Inferior parietal cortex (tissue), 1 donor: ENCODE data around the gene FGD3.

Experiments used
- DNase-seq: peaks from one replicate; pipeline ENCODE4 v3.0.0-alpha.2; 2016; ENCODE audit errors: extremely low spot score

FGD3 gene

DNA sequence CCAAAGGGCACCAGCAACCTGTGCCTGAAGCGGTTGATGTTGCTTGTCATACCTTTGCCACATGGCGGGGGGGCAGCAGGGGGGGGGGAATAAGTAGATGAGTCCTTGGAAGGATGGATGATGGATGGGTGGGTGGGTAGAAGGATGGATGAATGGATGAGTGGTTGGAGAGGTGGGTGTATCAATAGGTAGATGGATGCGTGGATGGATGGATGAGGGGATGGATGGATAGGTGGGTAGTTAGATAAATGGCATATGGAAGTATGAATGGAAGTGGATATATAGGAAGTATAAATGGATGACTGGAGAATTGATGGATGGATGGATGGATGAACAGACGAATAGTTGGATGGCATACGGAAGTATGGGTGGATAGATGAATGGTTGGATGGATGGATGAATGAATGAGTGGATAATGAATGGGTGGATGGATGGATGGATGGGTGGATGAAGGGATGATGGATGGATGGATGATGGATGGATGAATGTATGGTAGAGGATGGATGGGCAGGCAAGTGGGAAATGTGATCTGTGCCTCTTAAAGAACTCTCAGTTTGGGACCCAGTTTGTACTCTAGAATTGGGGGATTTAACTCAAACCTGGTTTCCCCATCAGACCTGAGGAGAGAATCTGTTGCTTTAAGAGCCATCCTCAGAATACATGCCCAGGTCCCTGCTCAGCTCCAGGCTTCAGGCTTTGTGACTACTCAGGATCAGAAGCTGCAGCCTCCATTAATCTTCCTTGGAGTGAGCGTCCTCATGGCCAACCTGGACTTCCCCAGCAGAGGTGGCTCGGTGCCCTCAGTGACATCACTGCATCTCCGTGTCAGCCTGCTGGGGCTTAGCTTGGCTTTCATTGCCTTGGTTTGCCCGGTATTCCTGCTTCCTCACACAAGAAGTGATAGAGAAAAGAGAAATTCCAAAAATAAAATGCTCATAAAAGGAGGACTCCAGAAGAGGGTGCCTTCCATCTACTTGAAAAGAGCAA lies 83.6 kb downstream of the FGD3 start:
- DNase-seq = no peak

DNA sequence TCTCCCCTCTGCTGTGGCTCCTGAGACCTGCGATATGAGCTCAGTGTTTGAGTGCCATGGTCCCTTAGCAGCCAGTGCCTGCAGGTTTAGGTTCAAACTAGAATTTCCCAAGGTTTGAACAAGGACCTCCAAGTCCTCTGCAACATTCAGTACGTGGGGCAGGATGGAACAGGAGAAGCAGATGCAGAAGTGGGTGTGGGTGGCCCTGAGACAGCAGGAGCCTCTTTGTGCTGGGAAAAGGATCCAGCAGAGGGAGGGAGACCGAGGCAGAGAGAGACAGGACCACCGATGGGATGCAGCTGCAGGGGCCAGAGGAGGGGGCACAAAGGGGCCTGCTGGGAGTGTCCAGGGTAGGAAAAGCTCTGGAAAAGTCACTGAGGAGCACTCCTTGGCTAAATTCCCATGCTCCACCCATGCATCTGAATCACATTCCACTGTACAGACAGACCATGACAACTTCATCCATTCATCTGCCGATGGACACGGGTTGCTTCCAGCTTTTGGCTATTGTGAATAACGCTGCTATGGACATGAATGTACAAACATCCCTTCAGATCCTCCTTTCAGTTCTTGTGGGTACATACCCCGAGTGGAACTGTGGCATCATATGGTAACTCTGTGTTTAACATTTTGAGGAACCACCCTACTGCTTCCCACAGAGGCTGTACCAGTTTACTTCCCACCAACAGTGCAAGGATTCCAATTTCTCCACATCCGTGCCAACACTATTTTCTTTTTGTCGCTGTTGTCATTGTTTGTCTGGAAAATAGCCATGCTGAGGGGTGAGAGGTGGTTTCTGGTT lies 84.5 kb downstream of the FGD3 start:
- peak; percentile 24 for DNase-seq

GRCh38 chr9:93032545-93032944 lies 85.2 kb downstream of the FGD3 start:
- no peak for DNase-seq

DNA sequence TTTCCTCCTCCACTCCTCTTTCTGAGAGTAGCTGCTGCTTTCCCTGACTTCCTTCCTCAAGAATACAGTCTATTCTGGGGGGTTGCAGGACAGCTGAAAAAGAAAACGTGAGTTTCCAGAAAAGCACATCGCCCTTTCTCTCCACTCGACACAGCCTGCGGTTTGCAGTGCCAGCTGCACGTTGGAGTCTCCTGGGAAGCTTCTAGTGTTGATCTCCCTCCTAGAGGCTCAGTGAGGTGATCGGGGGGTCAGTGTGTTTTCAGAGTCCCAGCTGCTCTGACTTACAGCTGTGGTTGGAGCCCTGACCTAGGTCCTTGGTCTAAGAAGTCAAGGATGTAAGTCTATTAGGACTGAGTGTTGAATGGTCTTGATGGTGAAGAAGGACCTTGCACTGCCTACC lies 86.2 kb downstream of the FGD3 start:
- DNase-seq = no peak

GRCh38 chr9:93035106-93035660 lies 87.9 kb downstream of the FGD3 start:
- no peak for DNase-seq

- no peak for DNase-seq
Observed at GRCh38 chr9:93035821-93036351, 88.6 kb downstream of the FGD3 start.

GRCh38 chr9:93036887-93037475 lies 89.7 kb downstream of the FGD3 start:
- no peak for DNase-seq

- no peak for DNase-seq
Observed at GRCh38 chr9:93037476-93037971, 90.2 kb downstream of the FGD3 start.

- DNase-seq = no peak
Observed at GRCh38 chr9:93038918-93039317, 91.6 kb downstream of the FGD3 start.

DNA sequence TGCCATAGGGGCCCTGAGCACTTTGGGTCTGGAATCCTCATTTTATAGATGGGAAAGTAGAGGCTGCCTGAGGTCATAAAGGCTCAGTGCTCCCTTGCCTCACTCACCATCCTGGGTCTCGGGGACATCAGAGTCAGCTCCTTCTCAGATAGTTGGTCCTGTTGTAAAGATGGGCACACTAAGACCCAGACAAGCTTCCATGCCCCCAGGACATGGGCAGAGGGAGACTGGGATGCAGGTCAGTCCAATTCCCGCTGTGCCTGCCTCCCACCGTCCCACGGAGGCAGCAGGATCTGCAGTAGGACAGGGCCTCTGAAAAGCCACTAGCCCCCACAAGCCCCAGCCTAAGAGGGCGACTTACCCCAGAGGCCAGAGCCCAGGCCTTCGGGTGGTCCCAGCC lies 92.1 kb downstream of the FGD3 start:
- DNase-seq = no peak

DNA sequence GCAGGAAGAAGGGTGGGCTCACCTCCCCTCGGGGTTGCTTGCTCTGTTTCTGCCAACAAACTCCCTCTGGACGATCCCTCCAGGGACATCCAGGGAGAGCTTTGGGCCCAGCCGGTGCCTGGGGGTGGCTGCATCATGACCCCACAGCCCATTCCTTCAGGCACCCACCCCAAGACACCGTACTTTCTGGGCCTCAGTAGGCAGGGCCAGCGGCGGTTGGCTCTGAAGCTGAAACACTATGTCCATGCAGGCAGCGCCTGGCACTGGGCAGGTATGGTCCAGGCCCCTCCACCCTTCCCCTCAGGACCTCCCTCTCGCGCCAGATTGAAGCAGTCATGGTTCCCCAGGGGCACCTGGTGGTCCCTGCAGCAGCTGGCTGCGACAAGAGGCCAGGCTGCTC lies 92.7 kb downstream of the FGD3 start:
- DNase-seq = no peak

DNA sequence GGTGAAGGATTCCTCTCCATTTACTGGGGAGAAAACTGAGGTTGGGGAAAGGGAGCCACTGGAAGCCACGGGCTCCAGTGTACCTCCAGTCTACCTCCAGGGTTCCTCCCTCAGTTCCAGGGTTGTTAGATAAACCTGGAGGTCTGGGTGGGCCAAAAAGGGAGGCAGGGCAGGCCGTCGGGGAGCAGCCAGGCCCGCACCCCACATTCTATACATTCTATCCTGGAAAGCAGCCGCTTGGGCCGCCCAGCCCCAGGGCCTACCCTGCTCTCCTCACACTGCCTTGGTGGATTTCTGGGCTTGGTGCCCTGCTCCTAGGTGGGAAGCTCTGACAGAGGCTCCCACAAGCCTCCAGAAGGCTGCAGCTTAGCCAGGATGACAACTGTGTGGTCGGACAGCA lies 93.1 kb downstream of the FGD3 start:
- DNase-seq = no peak

DNA sequence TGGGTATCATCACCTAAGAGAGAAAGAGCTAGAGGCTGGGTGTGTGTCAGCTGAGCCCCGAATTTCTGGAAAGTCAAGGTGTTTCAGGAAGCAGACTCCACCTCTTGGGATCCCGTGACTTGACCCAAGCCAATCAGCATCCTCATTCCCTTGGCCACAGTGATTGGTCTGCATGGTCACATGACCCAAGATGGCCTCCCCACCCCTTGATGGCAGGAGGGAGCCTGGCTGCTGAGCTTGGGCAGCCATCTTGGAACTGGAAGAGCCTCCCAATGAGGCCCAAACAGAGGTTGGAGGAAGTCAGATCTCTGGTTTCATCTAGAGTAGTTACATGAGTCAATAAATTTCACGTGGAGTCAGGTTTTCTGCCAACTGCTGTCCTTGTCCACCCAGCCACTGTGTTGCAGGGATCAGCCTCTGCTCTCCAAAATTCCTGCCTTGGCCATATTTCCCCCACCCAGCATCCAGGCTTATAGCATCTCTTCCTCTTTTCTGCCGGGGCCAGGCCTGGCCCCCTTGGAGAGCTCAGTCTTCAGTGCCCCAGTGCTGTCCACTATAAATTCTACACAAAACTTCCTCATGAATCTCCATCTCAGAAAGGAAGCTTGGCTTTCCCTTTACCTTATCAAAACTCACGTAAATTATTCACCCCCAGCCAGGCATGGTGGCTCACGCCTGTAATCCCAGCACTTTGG lies 93.9 kb downstream of the FGD3 start:
- no peak for DNase-seq

DNA sequence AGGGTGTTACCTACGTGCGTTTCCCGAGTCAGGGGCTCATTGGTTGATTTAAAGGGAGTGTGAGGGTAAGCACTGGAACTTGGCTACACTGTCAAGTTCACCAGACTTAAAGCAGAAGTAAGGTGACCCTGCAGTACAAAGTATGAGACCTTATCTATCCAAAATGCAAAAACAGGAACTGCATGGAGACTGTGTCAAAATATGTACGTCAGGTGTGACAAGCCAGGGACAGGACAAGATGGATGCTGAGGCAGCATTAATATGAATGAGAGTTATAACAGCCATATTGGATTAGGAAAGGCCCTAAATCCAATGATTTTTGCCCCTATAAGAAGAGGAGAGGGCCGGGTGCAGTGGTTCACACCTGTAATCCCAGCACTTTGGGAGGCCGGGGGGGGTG lies 95.8 kb downstream of the FGD3 start:
- DNase-seq = no peak

DNA sequence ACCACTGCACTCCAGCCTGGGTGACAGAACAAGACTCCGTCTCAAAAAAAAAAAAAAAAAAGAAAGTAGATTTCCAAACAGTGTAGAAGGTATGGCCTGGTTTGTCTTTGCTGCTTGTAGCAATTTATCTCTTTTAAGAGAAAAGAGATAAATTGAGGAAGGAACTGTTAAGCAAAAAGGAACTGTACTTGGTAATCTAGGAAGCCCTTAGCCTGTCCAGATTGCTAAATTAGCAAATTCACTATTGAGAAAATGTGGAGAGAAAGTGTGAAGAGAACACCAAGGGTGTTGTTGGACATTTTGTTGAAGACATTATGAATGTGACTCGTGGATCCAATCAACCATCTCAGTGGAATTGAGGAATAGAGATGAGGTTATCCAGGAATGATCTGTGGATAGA lies 98.2 kb downstream of the FGD3 start:
- DNase-seq = no peak

DNA sequence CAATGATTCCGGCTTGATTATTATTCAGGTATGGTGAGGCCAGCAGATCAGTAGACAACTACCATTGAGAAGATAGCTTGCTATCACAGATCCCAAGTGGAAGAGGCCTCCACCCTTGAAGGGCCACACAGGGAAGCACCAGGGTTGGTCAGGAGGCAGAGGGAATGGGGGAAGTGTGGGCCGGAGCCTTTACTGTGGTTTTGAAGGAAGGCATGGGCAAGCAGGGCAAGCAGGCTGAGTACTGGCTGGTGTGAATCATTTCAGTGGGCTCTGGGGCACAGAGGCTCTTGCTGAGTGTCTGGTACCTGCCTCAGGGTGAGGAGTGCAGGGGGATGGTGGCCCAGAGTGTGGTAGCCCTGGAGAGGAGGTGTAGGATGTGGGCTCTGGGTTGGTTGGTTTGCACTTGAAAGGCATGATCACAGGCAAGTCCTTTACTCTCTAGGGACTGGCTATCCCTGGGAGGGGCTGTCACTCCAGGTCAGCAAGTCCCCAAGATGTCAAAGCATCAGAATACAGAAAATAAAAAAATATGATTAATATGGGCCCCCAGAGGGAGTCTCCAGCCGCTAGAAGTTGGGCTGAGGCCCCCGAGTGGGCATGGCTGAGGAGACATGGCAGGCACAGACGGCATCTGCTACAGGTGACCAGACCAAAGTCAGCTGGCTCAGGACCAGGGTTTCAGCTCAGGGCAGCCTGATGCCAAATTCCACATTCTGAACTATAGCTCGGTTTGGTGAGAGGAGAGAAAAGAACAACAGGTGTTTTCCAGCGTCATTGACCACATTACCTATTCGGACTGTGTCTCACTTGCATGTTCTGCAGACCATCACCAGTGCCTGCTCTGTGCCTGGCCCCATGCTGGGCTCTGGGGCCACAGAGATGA lies 101.5 kb downstream of the FGD3 start:
- no peak for DNase-seq

- no peak for DNase-seq
Observed at GRCh38 chr9:93049491-93049890, 102.2 kb downstream of the FGD3 start.

- DNase-seq = no peak
Observed at GRCh38 chr9:93050231-93050630, 102.9 kb downstream of the FGD3 start.

GRCh38 chr9:93051680-93052089 lies 104.4 kb downstream of the FGD3 start:
- DNase-seq = no peak
